HG03469 (cell line): ENCODE measurements around the gene FOXL1.
"Not testable (repeated sequence)": the region's sequence is repeated elsewhere in the genome, so short reads cannot be mapped to it uniquely, and the experiment has no call there.

Experiments
- ATAC-seq: cut with Tn5 transposase; IDR thresholded peaks from one replicate; pipeline ENCODE4 v1.9.1; 2021; ENCODE audit warnings: mild to moderate bottlenecking, moderate library complexity, moderate number of reproducible peaks; ENCODE audit not compliant: unreplicated experiment

FOXL1 gene

GRCh38 chr16:86579268-86580062 lies 1.1 kb downstream of the FOXL1 start:
- no peak for ATAC-seq

DNA sequence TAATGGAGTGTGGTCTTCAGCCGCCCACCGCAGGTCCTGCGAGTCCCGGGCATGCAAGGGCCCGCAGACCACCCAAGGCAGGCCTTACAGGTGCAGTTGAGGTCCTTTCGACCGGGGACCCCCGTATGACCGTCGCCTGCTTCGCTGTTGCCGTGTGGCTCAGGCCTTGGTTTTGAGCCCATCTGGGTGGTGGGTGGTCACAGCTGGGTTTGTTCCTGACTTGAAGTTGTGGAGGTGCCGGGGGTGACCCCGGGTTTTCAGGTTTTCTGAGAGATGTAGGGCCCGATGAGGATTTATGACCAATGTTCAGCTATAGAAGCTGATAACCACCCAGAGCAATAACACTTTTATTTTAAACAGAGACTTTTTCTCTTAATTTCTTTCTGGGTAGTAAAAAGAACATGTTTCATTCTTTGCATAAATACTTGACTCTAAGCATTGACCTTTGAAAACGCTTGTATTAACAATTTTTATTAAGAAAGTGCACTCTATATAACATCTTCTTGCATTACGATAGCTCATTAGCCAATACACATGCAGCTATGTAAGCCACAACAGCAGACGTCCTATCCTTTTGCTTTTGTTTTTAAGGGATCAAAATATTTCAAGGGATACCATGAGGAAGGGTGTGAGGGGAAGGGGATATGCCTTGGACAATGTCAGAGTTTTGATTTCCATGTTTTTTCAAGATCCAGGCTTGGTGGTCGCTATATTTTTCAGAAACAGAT lies 1.9 kb downstream of the FOXL1 start:
- no peak for ATAC-seq

- no peak for ATAC-seq
These were observed 2.4 kb downstream of the FOXL1 start for GRCh38 chr16:86580791-86581170.

DNA sequence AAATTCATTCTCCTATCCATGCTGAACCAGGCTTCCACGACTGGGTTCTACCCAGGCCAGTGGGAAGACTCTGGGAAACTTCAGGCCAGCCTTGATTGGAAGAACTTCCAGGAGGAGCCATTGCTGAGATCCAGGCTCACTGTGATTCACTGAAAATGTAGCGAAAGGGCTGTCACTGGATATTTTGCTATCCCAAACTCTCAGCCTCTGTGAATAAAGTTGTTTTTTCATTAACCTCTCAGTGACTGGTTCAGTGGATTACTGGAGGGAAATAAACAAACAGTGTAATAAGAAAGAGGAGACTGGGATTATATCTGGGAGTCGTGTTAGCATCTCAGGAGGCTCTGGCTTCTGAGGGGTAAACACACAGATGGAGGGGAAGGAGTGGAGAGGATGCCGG lies 3.1 kb downstream of the FOXL1 start:
- ATAC-seq: no peak

DNA sequence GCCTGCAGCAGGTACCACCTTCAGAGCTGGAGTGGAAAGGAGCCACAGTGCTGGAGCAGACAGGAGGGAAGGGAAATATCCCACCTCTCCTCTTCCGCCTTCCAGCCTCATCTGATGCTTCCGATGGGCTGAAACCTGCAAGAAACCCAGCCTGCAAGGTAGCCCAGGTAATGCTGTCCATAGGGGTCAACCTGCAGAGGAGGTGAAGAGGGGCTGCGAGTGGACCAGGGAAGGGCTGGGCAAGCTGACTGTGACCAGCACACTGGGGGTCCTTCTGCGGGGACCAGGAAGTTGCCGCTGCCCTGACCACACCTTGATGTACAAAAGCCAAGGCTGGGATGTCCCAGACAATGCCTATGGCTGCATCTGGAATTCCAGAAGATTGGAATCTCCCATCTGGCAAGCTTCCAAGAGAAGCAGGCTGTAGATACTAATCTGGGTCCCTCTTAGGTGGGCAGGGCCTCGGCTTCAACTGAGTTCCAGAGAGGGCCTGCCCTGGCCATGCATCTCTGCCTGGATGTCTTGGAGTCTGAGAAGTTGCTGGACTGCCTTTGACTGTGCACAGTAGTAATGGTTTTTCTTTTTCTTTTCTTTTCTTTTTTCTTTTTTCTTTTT lies 5.8 kb downstream of the FOXL1 start:
- ATAC-seq: no peak

DNA sequence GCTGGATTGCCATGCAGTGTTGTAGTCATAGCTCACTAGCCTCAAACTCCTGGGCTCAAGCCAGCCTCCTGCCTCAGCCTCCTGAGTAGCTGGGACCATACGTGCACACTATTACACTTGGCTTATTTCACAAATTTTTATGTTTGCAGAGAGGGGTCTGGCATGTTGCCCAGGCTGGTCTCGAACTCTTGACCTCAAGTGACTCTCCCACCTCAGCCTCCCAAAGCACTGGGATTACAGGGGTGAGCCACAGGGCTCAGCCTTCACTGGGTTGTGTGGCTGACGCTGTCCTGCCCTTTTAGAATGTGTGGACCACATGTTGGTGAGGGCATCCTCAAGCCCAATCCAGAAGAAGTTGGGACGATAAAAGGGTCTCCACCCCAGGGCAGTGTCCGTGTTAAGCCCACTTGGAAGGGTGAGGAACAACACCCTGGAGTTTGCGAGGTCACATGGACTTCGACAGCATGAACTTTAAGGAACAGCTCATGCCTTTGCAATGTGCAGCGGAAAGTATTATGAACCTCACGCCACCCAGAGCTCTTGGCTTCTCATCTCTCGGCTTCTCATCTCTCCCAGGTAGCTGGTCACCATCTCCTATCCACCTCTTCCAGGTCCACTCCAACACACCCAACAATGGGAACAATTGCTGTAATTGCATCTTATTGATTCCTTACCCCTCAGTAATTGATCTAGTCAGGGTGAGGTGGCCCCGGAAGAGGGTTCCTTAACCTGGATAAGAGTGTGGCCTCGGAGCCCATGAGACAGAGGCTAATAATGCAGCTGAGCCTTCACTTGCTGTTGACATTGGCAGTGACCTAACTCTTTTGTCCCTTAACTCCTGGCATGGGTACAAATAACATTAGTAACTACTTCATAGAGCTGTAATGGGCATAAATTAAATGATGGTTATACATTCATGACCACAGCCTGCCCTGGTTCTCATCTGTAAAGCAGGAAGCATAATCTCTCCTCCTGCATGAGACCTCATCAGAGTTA lies 6.7 kb downstream of the FOXL1 start:
- no peak for ATAC-seq

DNA sequence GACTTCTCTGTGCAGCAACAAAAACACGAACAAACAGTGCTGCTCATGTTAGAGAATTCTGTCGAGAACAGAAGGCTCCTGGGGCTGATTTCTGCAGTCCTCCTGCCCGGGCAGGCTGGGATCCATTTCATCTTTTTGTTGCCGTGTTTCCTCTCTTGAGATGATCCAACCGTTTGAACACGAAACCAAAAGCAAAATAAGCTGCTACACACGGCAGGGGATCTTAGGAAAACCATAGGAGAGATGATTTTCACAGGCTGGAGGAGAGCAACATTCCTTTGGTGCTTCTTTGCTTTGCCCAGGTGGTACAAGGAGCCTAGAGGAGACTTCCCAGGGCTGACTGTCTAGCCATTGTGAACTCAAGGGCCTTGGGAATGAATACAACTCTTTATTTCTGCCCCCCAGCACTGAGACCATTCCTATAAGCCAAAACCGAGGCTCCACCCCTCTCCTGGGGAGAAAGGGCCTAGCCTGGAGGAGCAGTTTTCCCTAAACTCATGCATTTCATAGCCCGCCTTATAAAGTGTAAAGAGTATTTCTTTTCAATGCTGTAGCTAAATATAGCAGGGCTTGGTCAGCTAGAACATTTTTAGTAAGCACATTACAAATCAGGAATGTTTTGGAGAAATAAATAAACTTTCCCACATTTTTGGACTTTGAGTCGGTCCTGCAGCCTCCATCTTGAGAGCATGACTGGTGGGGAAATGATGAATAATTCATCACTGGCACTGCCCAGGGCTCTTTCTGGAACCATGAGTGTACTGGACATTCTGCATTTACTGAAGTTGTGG lies 7.7 kb downstream of the FOXL1 start:
- no peak for ATAC-seq

GRCh38 chr16:86587487-86587886 lies 9.1 kb downstream of the FOXL1 start:
- ATAC-seq: no peak

- ATAC-seq: not testable (repeated sequence)
These were observed 9.6 kb downstream of the FOXL1 start for GRCh38 chr16:86587955-86588354.

DNA sequence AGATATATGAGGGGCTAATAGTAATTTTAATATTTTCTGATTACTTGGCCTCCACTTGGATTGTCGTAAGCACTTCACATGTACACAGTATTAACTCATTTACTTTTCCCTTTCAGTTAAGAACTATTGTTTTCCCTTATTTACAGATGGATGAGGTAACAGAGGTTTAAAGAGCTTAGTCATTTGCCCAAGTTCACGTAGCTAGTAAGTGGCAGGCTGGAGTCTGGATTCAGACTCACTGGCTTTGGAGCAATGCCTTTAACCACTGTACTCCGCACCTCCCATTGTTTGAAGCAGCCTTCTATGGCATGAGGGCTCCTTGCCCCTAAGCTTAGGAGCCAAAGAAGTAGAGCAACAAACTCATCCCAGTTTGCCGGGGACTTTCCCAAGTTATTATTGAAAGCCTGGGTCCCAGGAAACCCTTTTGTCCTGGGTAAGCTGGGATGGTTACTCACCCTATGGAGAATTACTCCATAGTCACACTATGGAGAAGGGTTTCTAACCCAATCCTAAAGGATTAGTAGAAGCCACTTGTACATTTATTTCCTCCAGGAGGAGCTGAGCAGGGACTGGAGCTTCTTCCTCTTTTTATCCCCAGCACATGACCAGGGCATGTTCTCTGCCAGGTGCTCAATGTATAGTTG lies 12.3 kb downstream of the FOXL1 start:
- no peak for ATAC-seq

- no peak for ATAC-seq
These were observed 12.9 kb downstream of the FOXL1 start for GRCh38 chr16:86591270-86591669.

DNA sequence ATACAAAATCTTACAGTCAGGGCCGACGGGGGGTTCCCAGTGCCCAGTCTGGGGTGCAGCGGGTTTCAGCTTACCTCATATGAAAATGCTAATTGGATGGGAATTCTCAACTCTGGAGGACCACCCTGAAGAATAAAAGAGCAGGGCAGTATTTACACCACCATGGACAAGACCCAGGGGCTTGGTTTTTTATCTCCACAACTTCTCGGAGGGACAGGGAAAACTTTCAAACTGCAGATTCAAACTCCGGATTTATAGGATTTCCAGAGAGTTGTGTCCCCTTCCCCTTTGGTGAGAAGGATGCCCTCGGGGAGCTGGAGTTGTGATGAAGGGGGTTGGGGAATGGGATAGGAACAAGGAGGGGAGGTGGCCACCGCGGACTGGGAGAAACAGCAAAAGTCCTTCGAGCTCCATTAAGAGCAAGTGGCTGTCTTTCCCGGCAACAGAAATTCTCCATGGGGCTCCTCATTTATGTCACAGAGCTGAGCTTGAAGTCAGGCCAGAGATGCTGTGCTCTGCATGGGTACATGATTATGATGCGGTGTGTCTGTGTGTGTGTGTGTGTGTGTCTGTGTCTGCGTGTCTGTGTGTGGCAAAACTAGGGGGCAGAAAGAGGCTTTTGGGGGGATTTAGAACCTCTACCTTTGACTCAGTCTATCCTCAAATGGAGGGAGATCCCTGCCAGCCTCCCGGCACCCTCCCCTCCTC lies 15.7 kb downstream of the FOXL1 start:
- no peak for ATAC-seq

- ATAC-seq: no peak
These were observed 16.4 kb downstream of the FOXL1 start for GRCh38 chr16:86594721-86595120.

- no peak for ATAC-seq
These were observed 17.7 kb downstream of the FOXL1 start for GRCh38 chr16:86595983-86596605.

- ATAC-seq: no peak
These were observed 19.0 kb downstream of the FOXL1 start for GRCh38 chr16:86597126-86597879.

DNA sequence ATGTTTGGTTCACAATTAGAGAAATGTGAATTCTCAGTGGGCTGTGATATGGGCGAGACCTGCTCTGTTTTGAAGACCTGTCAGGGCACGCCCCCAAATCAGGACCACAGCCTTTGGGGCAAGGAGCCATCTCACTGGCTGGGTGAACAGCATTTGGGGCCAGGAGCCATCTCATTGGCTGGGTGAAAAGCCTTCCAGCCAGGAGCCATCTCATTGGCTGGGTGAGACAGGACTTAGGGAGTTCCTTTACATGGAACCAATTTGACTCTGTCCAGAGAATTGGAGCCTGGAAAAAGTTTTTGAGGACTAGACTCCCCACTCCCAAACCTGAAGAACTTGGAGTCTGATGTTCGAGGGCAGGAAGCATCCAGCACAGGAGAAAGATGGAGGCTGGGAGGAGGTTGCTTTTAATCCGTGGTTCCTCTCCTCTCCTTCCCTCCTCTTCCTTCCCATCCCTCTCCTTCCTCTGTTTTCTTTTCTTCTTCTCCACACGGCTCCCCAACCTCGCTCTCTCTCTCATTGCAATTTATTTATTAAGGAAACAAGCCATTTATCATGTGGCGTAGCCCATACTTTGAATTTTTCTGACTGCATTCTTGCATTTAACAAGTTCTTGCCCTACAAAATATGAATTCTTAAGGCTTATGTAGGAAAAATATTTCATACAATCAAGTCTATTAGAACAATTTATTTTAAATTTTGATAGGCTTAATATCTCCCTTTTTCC lies 19.7 kb downstream of the FOXL1 start:
- no peak for ATAC-seq
